Endothelial cell of umbilical vein (primary cell): ENCODE data around the gene TM9SF4.

Experiments
- EZH2 ChIP-seq: IDR thresholded peaks from 2 replicates; pipeline ENCODE4 v1.6.1; 2012; ENCODE audit warnings: borderline replicate concordance, low read depth, mild to moderate bottlenecking, moderate library complexity, low read length, inconsistent platforms; ENCODE audit not compliant: severe bottlenecking
- GATA2 ChIP-seq: IDR thresholded peaks from 2 replicates; pipeline ENCODE4 v1.7.0; 2011; ENCODE audit warnings: low read depth, mild to moderate bottlenecking, moderate library complexity, mixed read lengths, low read length; ENCODE audit not compliant: insufficient read length, insufficient read depth
- JUN ChIP-seq: IDR thresholded peaks from 2 replicates; pipeline ENCODE4 v1.6.1; 2011; ENCODE audit warnings: borderline replicate concordance, low read depth; ENCODE audit not compliant: insufficient read length, insufficient read depth
- MYC ChIP-seq: IDR thresholded peaks from one replicate; pipeline ENCODE4 v1.6.1; 2011; ENCODE audit warnings: mild to moderate bottlenecking, low read depth, low read length
- POLR2A ChIP-seq: IDR thresholded peaks from 2 replicates; pipeline ENCODE4 v1.6.1; 2012; ENCODE audit warnings: low read depth, mild to moderate bottlenecking, control low read depth, low read length
- POLR2AphosphoS5 ChIP-seq: IDR thresholded peaks from 2 replicates; pipeline ENCODE4 v1.6.1; 2012; ENCODE audit warnings: low read depth, mild to moderate bottlenecking, control low read depth, low read length, moderate library complexity; ENCODE audit not compliant: insufficient read depth
- TF ChIP-seq, protein P1 (sequence below), 2 donors: IDR thresholded peaks; 1 replicate in 1 of 2; 2 replicates in 1 of 2; pipeline ENCODE4 v1.5.1; 2011; ENCODE audit warnings: low read length in 2 of 2, mild to moderate bottlenecking in 2 of 2, moderate library complexity in 2 of 2, control low read depth in 1 of 2, inconsistent platforms in 1 of 2, low read depth in 1 of 2; ENCODE audit not compliant: insufficient read depth in 1 of 2; ENCODE audit errors: extremely low read depth in 1 of 2
- TF ChIP-seq, protein P2 (sequence below): IDR thresholded peaks from 2 replicates; pipeline ENCODE4 v1.6.1; 2011; ENCODE audit not compliant: insufficient read depth, insufficient read length

DNA sequence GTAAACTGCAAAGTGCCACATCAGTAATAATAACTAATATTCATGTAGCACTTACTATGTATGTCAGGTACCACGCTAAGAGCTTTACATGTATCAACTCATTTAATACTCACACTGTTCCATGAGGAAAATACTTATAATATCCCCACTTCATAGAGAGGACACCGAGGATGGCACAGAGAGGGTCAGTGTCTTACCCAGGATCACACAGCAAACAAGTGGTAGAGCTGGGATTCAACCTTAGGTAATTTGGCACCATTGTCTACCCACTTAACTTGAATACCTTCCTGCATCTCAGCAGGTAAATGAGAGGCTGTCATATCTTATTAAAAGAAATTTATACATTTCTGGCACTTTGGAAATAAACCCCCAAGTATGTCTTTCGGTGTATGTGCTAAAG, 106.2 kb downstream of the TM9SF4 start:
- no peak for TF ChIP-seq MYC
- TF ChIP-seq, protein P1, sequence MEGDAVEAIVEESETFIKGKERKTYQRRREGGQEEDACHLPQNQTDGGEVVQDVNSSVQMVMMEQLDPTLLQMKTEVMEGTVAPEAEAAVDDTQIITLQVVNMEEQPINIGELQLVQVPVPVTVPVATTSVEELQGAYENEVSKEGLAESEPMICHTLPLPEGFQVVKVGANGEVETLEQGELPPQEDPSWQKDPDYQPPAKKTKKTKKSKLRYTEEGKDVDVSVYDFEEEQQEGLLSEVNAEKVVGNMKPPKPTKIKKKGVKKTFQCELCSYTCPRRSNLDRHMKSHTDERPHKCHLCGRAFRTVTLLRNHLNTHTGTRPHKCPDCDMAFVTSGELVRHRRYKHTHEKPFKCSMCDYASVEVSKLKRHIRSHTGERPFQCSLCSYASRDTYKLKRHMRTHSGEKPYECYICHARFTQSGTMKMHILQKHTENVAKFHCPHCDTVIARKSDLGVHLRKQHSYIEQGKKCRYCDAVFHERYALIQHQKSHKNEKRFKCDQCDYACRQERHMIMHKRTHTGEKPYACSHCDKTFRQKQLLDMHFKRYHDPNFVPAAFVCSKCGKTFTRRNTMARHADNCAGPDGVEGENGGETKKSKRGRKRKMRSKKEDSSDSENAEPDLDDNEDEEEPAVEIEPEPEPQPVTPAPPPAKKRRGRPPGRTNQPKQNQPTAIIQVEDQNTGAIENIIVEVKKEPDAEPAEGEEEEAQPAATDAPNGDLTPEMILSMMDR (IDR thresholded peaks at IDR 0.05; ENCODE audit: extremely low read depth in 1 of 2, insufficient read depth in 1 of 2, low read depth in 1 of 2, low read length in 2 of 2): no peak
- no peak for TF ChIP-seq POLR2A
- TF ChIP-seq POLR2AphosphoS5: no peak
- TF ChIP-seq EZH2: no peak
- TF ChIP-seq, protein P2, sequence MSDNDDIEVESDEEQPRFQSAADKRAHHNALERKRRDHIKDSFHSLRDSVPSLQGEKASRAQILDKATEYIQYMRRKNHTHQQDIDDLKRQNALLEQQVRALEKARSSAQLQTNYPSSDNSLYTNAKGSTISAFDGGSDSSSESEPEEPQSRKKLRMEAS: no peak
- TF ChIP-seq GATA2: no peak
- no peak for TF ChIP-seq JUN
